Caco-2 (cell line): ENCODE measurements around the gene LMX1A. TPM values are rescaled to one million over a fixed set of nuclear protein-coding genes. Genes with fewer than 3 reads are reported as not detected.

ENCODE experiments used
- BruUV-seq: library from RNA; stranded (reverse); fragments of 400-500 nt; replicated peaks from 2 replicates; lab custom pipeline; 2021; lab: Mats Ljungman, UMichigan
- CTCF ChIA-PET: fragments of 300-600 bp; sonication (Branson Sonifier 250); formaldehyde crosslinking; loops from one replicate; lab custom pipeline; 2022; ENCODE audit warnings: antibody characterized with exemption; lab: Charles Lee
- POLR2A ChIA-PET: fragments of 300-600 bp; sonication (Branson Sonifier 250); formaldehyde crosslinking; loops from one replicate; lab custom pipeline; 2022; ENCODE audit warnings: antibody characterized with exemption; lab: Charles Lee
- DNase-seq, 2 experiments: peaks; one replicate each; pipeline versions ENCODE4 v3.0.0 to v3.0.0-alpha.2; 2020 to 2022
- H3K27me3 ChIP-seq: replicated peaks from 2 replicates; pipeline ENCODE4 v1.6.0; 2011; ENCODE audit warnings: low read length; ENCODE audit not compliant: control insufficient read depth, insufficient read depth
- H3K36me3 ChIP-seq: 2 replicates; pipeline ENCODE4 v1.5.1; 2011; ENCODE audit warnings: low read length; ENCODE audit not compliant: control insufficient read depth, insufficient read depth
- H3K4me1 ChIP-seq: fragments of 250-450 bp; sonication (Bioruptor Pico); 2 replicates; pipeline ENCODE4 v1.5.1; 2020; ENCODE audit warnings: mild to moderate bottlenecking
- H3K4me3 ChIP-seq: 2 replicates; pipeline ENCODE4 v1.5.1; 2011; ENCODE audit warnings: low read depth, mild to moderate bottlenecking, control low read depth, low read length
- H3K9me3 ChIP-seq: fragments of 250-450 bp; sonication (Bioruptor Pico); 2 replicates; pipeline ENCODE4 v1.5.1; 2020; ENCODE audit warnings: mild to moderate bottlenecking, moderate library complexity
- H3K27ac Mint-ChIP-seq: one replicate; pipeline ENCODE4 v1.8.0; 2022; ENCODE audit warnings: mixed read lengths; ENCODE audit not compliant: unreplicated experiment
- H3K27me3 Mint-ChIP-seq: one replicate; pipeline ENCODE4 v1.8.0; 2022; ENCODE audit warnings: mixed read lengths; ENCODE audit not compliant: insufficient read depth, unreplicated experiment
- H3K36me3 Mint-ChIP-seq: one replicate; pipeline ENCODE4 v1.8.0; 2022; ENCODE audit warnings: mild to moderate bottlenecking, mixed read lengths; ENCODE audit not compliant: insufficient read depth, unreplicated experiment
- H3K4me1 Mint-ChIP-seq: one replicate; pipeline ENCODE4 v1.8.0; 2022; ENCODE audit warnings: low read depth, mixed read lengths; ENCODE audit not compliant: unreplicated experiment
- H3K4me3 Mint-ChIP-seq: one replicate; pipeline ENCODE4 v1.8.0; 2022; ENCODE audit warnings: mild to moderate bottlenecking, moderate library complexity, mixed read lengths; ENCODE audit not compliant: unreplicated experiment
- H3K9me3 Mint-ChIP-seq: one replicate; pipeline ENCODE4 v1.8.0; 2022; ENCODE audit warnings: mixed read lengths; ENCODE audit not compliant: unreplicated experiment
- CTCF ChIP-seq, 2 experiments: fragments of 200-600 bp in 1 of 2; IDR thresholded peaks; 1 replicate in 1 of 2; 2 replicates in 1 of 2; pipeline versions ENCODE4 v1.5.1 to v1.8.0; 2011 to 2022; ENCODE audit warnings: antibody characterized with exemption in 1 of 2, control low read depth in 1 of 2, inconsistent platforms in 1 of 2, low read depth in 1 of 2, low read length in 1 of 2, mild to moderate bottlenecking in 1 of 2, moderate library complexity in 1 of 2; ENCODE audit not compliant: insufficient read depth in 1 of 2, severe bottlenecking in 1 of 2, unreplicated experiment in 1 of 2
- intact Hi-C: fragments of 100-400 bp; cut with micrococcal nuclease; formaldehyde crosslinking; loops from one replicate; pipeline ENCODE4 v1.10.0; 2022; ENCODE audit not compliant: unreplicated experiment
- total RNA-seq: library from RNA; stranded (reverse); gene quantifications from 2 replicates; pipeline ENCODE4 v1.2.3, GENCODE V29; 2022

Gene LMX1A
- total RNA-seq, 1 experiment from 2014 or later: not detected

- no peak overlapping the region for H3K4me3 ChIP-seq
- Mint-ChIP-seq H3K4me1 (no peaks in the 10 kb centered on the region), H3K27ac (no peak overlapping the region), H3K27me3 (peaks cover 4% of the 10 kb centered on the region), H3K4me3 (no peak overlapping the region), H3K9me3 (no peaks in the 10 kb centered on the region), H3K36me3 (no peaks in the 10 kb centered on the region)
- H3K36me3 ChIP-seq: no peaks in the 10 kb centered on the region
- BruUV-seq: no TSS peak
- H3K9me3 ChIP-seq: no peaks in the 10 kb centered on the region
- H3K27me3 ChIP-seq: no peaks in the 10 kb centered on the region
- TF ChIP-seq CTCF (IDR thresholded peaks at IDR 0.05; ENCODE audit: insufficient read depth in 1 of 2, low read depth in 1 of 2, low read length in 1 of 2, severe bottlenecking in 1 of 2, unreplicated experiment in 1 of 2): peak; percentile 86 to 90
- intact Hi-C loops: loop anchor here (1.0 to 5.0 kb wide), 5 partner anchors 62 to 255 kb away; no protein-coding TSS in a partner anchor
- no peaks in the 10 kb centered on the region for H3K4me1 ChIP-seq
- peak in 1 of 2 experiments; percentile 63 for DNase-seq
- CTCF ChIA-PET: interaction anchor here (0.6 to 1.8 kb wide), 5 partner anchors 17 to 1141 kb away, joined by 3 to 10 read pairs (median 4); no protein-coding TSS in a partner anchor
- POLR2A ChIA-PET: no interaction called here
Observed at GRCh38 chr1:165369255-165369848, 12.8 kb upstream of the LMX1A start.

- H3K36me3 ChIP-seq: no peaks in the 10 kb centered on the region
- BruUV-seq: no TSS peak
- ChIA-PET POLR2A (no interaction called here), CTCF (interaction anchor here (0.7 to 1.5 kb wide), 9 partner anchors 17 to 255 kb away, joined by 3 to 9 read pairs (median 4); no protein-coding TSS in a partner anchor)
- H3K27me3 ChIP-seq: no peaks in the 10 kb centered on the region
- TF ChIP-seq CTCF (IDR thresholded peaks at IDR 0.05; ENCODE audit: insufficient read depth in 1 of 2, low read depth in 1 of 2, low read length in 1 of 2, severe bottlenecking in 1 of 2, unreplicated experiment in 1 of 2): peak; percentile 84 to 95
- Mint-ChIP-seq H3K36me3 (no peaks in the 10 kb centered on the region), H3K4me3 (no peak overlapping the region), H3K9me3 (no peaks in the 10 kb centered on the region), H3K27me3 (peaks cover 4% of the 10 kb centered on the region), H3K4me1 (no peaks in the 10 kb centered on the region), H3K27ac (no peak overlapping the region)
- H3K4me1 ChIP-seq: no peaks in the 10 kb centered on the region
- DNase-seq: peak; percentile 70 to 80
- H3K4me3 ChIP-seq: no peak overlapping the region
- H3K9me3 ChIP-seq: no peaks in the 10 kb centered on the region
- intact Hi-C loops: loop anchor here (5.0 kb wide), 1 partner anchor 60 kb away; no protein-coding TSS in a partner anchor
Observed at GRCh38 chr1:165367375-165367993, 11.0 kb upstream of the LMX1A start.

GRCh38 chr1:165365341-165365740 lies 8.8 kb upstream of the LMX1A start:
- Mint-ChIP-seq H3K36me3 (no peaks in the 10 kb centered on the region), H3K9me3 (no peaks in the 10 kb centered on the region), H3K27ac (no peak overlapping the region), H3K4me3 (no peak overlapping the region), H3K4me1 (no peaks in the 10 kb centered on the region), H3K27me3 (peaks cover 4% of the 10 kb centered on the region)
- Histone ChIP-seq H3K27me3 (no peaks in the 10 kb centered on the region), H3K36me3 (no peaks in the 10 kb centered on the region), H3K4me1 (no peaks in the 10 kb centered on the region), H3K9me3 (no peaks in the 10 kb centered on the region), H3K4me3 (no peak overlapping the region)
- ChIA-PET CTCF (no interaction called here), POLR2A (no interaction called here)
- no peak for DNase-seq
- BruUV-seq: no TSS peak
- intact Hi-C loops: loop anchor here (5.0 kb wide), 1 partner anchor 58 kb away; no protein-coding TSS in a partner anchor
- TF ChIP-seq CTCF (IDR thresholded peaks at IDR 0.05; ENCODE audit: insufficient read depth in 1 of 2, low read depth in 1 of 2, low read length in 1 of 2, severe bottlenecking in 1 of 2, unreplicated experiment in 1 of 2): no peak
